NCI-H748 (cell line): ENCODE results near the gene GIPC2.
"Not testable (repeated sequence)": the region's sequence is repeated elsewhere in the genome, so short reads cannot be mapped to it uniquely, and the experiment has no call there.

Source experiments
- DNase-seq: peaks from one replicate; lab custom pipeline; 2025; ENCODE audit not compliant: unreplicated experiment; lab: John Stamatoyannopoulos, UW

GIPC2 gene

GRCh38 chr1:78045926-78046778 lies at the start of gene GIPC2:
GIPC2 (plus strand) TSS chr1:78045966; CDS start chr1:78046095, 129 bp downstream.
- peak; percentile 69 for DNase-seq

GRCh38 chr1:77996734-77997133 lies 49.0 kb upstream of the GIPC2 start:
- DNase-seq = no peak

GRCh38 chr1:78000536-78000935 lies 45.2 kb upstream of the GIPC2 start:
- DNase-seq = not testable (repeated sequence)

- DNase-seq = no peak
Measured at GRCh38 chr1:78003070-78003746, 42.6 kb upstream of the GIPC2 start.

GRCh38 chr1:78003882-78004718 lies 41.7 kb upstream of the GIPC2 start:
- peak; percentile 44 for DNase-seq

- peak; percentile 69 for DNase-seq
Measured at GRCh38 chr1:78004719-78005447, 40.9 kb upstream of the GIPC2 start, which contains the start of gene DNAJB4. DNAJB4 (plus strand) TSS chr1:78004939; CDS start chr1:78005111, 172 bp downstream.

GRCh38 chr1:78005448-78005722 lies 40.4 kb upstream of the GIPC2 start:
- DNase-seq = no peak

GRCh38 chr1:78005755-78006154 lies 40.0 kb upstream of the GIPC2 start:
- peak; percentile 3 for DNase-seq

- DNase-seq = no peak
Measured at GRCh38 chr1:78006521-78006920, 39.2 kb upstream of the GIPC2 start.

- DNase-seq = no peak
Measured at GRCh38 chr1:78007677-78008341, 38.0 kb upstream of the GIPC2 start.

- DNase-seq = no peak
Measured at GRCh38 chr1:78009276-78009675, 36.5 kb upstream of the GIPC2 start.

GRCh38 chr1:78009836-78010235 lies 35.9 kb upstream of the GIPC2 start:
- DNase-seq = no peak

- DNase-seq = no peak
Measured at GRCh38 chr1:78011050-78011449, 34.7 kb upstream of the GIPC2 start.

GRCh38 chr1:78015148-78015547 lies 30.6 kb upstream of the GIPC2 start:
- DNase-seq = no peak

- DNase-seq = no peak
Measured at GRCh38 chr1:78019024-78019423, 26.7 kb upstream of the GIPC2 start.

- not testable (repeated sequence) for DNase-seq
Measured at GRCh38 chr1:78021134-78021533, 24.6 kb upstream of the GIPC2 start.

GRCh38 chr1:78029793-78030192 lies 16.0 kb upstream of the GIPC2 start:
- DNase-seq = no peak

- no peak for DNase-seq
Measured at GRCh38 chr1:78032996-78033796, 12.6 kb upstream of the GIPC2 start.

GRCh38 chr1:78033797-78034172 lies 12.0 kb upstream of the GIPC2 start:
- DNase-seq = no peak

GRCh38 chr1:78035121-78035520 lies 10.6 kb upstream of the GIPC2 start:
- DNase-seq = no peak
